GM19099 (cell line): ENCODE data around the gene HMCN1.

Experiments
- POLR2A ChIP-seq: IDR thresholded peaks from 3 replicates; pipeline ENCODE4 v1.6.1; 2011; ENCODE audit warnings: low read depth; ENCODE audit not compliant: insufficient read length; ENCODE audit errors: extremely low read depth

The HMCN1 gene

GRCh38 chr1:185821612-185822385, 87.6 kb downstream of the HMCN1 start:
- TF ChIP-seq POLR2A, result no peak

GRCh38 chr1:185823467-185823866, 89.3 kb downstream of the HMCN1 start:
- TF ChIP-seq POLR2A, result no peak

- no peak for TF ChIP-seq POLR2A
These were observed 89.9 kb downstream of the HMCN1 start for GRCh38 chr1:185824106-185824505.

GRCh38 chr1:185825556-185825955, 91.4 kb downstream of the HMCN1 start:
- TF ChIP-seq POLR2A, result no peak

- no peak for TF ChIP-seq POLR2A
These were observed 100.2 kb downstream of the HMCN1 start for GRCh38 chr1:185834371-185834905.

GRCh38 chr1:185835191-185835590, 101.0 kb downstream of the HMCN1 start:
- TF ChIP-seq POLR2A, result no peak

- no peak for TF ChIP-seq POLR2A
These were observed 103.5 kb downstream of the HMCN1 start for GRCh38 chr1:185837711-185838110.

GRCh38 chr1:185838111-185838510, 103.9 kb downstream of the HMCN1 start:
- TF ChIP-seq POLR2A, result no peak

GRCh38 chr1:185840880-185841279, 106.7 kb downstream of the HMCN1 start:
- TF ChIP-seq POLR2A, result no peak

GRCh38 chr1:185843297-185843869, 109.2 kb downstream of the HMCN1 start:
- no peak for TF ChIP-seq POLR2A

- no peak for TF ChIP-seq POLR2A
These were observed 109.8 kb downstream of the HMCN1 start for GRCh38 chr1:185843986-185844385.

- TF ChIP-seq POLR2A, result no peak
These were observed 112.7 kb downstream of the HMCN1 start for GRCh38 chr1:185846672-185847444.

- TF ChIP-seq POLR2A, result no peak
These were observed 114.8 kb downstream of the HMCN1 start for GRCh38 chr1:185849014-185849413.

- TF ChIP-seq POLR2A, result no peak
These were observed 116.2 kb downstream of the HMCN1 start for GRCh38 chr1:185850366-185850765.

GRCh38 chr1:185853739-185854138, 119.5 kb downstream of the HMCN1 start:
- TF ChIP-seq POLR2A, result no peak
